Activated CD8-positive, alpha-beta memory T cell treated with anti-CD3 and anti-CD28 coated beads, Interleukin-2, amount 10 ng/mL, durations not matched to agents 7 days and 5 days (primary cell): ENCODE measurements around the gene SIPA1. TPM values are rescaled to one million over a fixed set of nuclear protein-coding genes. Genes with fewer than 3 reads are reported as not detected.

Source experiments
- ATAC-seq: fragments of 150-1000 bp; cut with Tn5 transposase; one replicate; pipeline ENCODE4 v1.10.0; 2021; ENCODE audit warnings: moderate library complexity
- CTCF ChIA-PET: fragments of 350-600 bp; sonication (Branson Sonifier 250); formaldehyde crosslinking; loops from one replicate; lab custom pipeline; 2021; ENCODE audit warnings: antibody characterized with exemption; lab: Charles Lee
- DNase-seq: peaks from one replicate; pipeline ENCODE4 v3.0.0-alpha.2; 2020
- H3K27ac Mint-ChIP-seq: one replicate; pipeline ENCODE4 v1.8.0; 2021; ENCODE audit warnings: mild to moderate bottlenecking, mixed read lengths
- H3K27me3 Mint-ChIP-seq: one replicate; pipeline ENCODE4 v1.8.0; 2021; ENCODE audit warnings: mixed read lengths
- H3K36me3 Mint-ChIP-seq: one replicate; pipeline ENCODE4 v1.8.0; 2021; ENCODE audit warnings: mild to moderate bottlenecking, mixed read lengths
- H3K4me1 Mint-ChIP-seq: one replicate; pipeline ENCODE4 v1.8.0; 2021; ENCODE audit warnings: mixed read lengths
- H3K4me3 Mint-ChIP-seq: one replicate; pipeline ENCODE4 v1.8.0; 2021; ENCODE audit warnings: mild to moderate bottlenecking, moderate library complexity, mixed read lengths
- H3K9me3 Mint-ChIP-seq: one replicate; pipeline ENCODE4 v1.8.0; 2022; ENCODE audit warnings: low read depth, mixed read lengths
- total RNA-seq, 2 experiments: library from RNA; stranded (reverse); gene quantifications; one replicate each; pipeline ENCODE4 v1.2.3, GENCODE V29; 2021

Gene SIPA1
- total RNA-seq, 2 experiments from 2014 or later = 188 to 267 TPM

DNA sequence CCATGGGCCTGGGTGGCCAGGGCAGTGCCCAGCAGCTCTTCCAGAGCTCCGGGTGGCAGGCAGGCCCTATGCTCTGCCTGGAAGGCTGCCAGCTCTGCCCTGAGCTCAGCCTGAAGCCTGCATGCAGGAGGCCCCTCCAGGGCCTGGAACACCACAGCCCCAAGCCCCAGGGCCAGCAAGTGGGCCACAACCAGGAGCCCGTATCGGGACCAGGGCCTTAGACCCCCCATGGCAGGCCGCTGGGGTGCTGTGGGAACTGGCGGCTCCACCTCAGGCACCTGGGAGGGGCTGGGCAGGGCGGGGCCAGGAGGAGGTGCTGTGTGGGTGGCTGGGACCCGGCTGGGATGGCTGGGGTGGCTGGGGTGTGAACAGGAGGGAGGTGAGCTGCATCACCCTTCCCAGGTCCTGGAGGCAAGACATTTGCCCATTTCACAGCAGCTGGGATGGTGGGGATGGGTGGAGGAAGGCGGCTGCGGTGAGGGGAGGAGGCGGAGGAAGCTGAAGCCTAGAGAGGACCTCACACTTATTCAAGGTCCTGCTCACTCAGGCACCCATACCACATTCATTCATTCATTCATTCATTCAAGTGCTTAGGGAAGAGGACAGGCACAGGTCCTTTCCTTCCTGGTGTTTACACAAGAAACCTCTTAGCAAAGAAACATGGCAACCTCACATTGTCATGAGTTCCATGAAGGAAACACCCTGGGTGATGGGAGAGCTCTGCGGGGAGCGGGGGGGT, 42.2 kb upstream of the SIPA1 start, which contains the start of gene KCNK7:
Gene KCNK7 (minus strand): TSS at position 258 of the 739 bp plus-strand sequence. CDS start 28 bp downstream, at position 230.
- Mint-ChIP-seq H3K4me3 (no peak within 1 kb of the TSS), H3K27me3 (no peaks in the 10 kb centered on the region), H3K4me1 (peaks cover 16% of the 10 kb centered on the region), H3K9me3 (no peaks in the 10 kb centered on the region), H3K27ac (peak within 1 kb of the TSS; percentile 77), H3K36me3 (peaks cover 5% of the 10 kb centered on the region)
- no peak for DNase-seq
- peak; percentile 16 for ATAC-seq
- CTCF ChIA-PET = interaction anchor here (0.8 to 12.7 kb wide), 9 partner anchors 11 to 70 kb away, joined by 3 to 209 read pairs (median 11); partner anchors contain the start of genes EHBP1L1, FAM89B, SCYL1 and SIPA1

DNA sequence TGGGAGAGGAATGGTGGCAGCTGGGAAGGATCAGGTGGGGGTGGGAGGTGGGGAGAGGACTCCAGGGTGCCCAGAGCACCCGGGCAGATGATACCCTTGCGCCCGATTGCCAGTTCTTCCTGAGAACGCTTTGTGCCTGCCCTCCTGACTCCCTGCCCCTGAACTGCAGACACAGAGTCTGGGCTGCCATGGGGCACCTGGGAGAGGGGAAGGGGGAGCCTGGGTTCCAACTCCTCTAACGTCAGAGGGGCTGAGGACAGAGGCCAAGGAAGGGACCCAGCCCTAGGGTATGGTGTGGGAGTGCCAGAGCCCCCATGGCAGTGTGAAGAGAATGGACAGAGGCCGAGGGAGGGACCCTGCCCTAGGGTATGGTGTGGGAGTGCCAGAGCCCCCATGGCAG, 41.4 kb upstream of the SIPA1 start:
- Mint-ChIP-seq H3K9me3 (no peaks in the 10 kb centered on the region), H3K27ac (no peak overlapping the region), H3K27me3 (no peaks in the 10 kb centered on the region), H3K36me3 (peaks cover 2% of the 10 kb centered on the region), H3K4me1 (peaks cover 14% of the 10 kb centered on the region), H3K4me3 (no peak overlapping the region)
- ATAC-seq = no peak
- DNase-seq = no peak
- CTCF ChIA-PET = interaction anchor here (0.8 to 12.7 kb wide), 2 partner anchors 24 to 55 kb away, joined by 3 to 209 read pairs; partner anchors contain the start of gene FAM89B

GRCh38 chr11:65598258-65598699, 39.6 kb upstream of the SIPA1 start:
- Mint-ChIP-seq H3K4me3 (no peak overlapping the region), H3K9me3 (no peaks in the 10 kb centered on the region), H3K27me3 (no peaks in the 10 kb centered on the region), H3K27ac (no peak overlapping the region), H3K4me1 (peaks cover 14% of the 10 kb centered on the region), H3K36me3 (no peaks in the 10 kb centered on the region)
- CTCF ChIA-PET = interaction anchor here (1.6 to 2.3 kb wide), 3 partner anchors 10 to 58 kb away, joined by 3 to 9 read pairs (median 8); no protein-coding TSS in a partner anchor
- ATAC-seq = no peak
- no peak for DNase-seq

DNA sequence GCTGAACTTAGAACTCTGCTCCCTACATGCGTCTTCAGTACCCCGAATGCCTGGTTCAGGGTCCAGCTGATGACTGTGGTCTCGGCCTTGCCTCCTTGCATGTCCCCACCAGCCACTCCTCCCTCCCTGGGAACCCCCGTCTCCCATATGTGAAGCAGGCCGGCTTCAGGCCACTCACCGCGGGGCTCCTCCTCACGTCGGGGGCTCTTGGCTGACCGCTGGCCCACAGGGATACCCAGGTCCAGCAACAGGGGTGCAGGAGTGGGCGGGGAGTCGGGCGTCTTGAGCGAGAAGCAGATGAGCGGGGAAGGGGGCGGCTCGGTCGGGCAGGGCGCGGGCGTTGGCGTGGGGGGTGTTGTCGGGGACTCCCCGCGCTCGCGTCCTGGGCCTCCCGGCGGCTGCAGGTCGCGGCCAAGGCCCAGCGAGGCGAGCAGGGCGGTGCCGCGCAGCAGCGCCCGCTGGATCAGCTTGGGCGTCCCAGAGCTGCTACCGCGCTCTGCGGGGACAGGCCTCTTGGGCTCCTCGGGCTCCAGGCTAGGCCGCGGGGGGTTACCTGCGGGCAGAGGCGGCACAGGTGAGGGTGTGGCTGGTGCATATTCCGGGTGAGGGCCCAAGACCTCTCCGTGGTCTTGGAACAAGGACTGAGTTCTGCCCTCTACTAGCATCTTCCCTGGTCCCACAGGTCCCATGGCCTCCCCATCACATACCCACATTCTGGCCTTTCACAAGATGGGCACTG, 38.5 kb upstream of the SIPA1 start:
- H3K4me3 Mint-ChIP-seq = no peak overlapping the region
- CTCF ChIA-PET = interaction anchor here (1.6 to 2.3 kb wide), 2 partner anchors 24 to 59 kb away, joined by 3 to 8 read pairs; no protein-coding TSS in a partner anchor
- H3K27me3 Mint-ChIP-seq = no peaks in the 10 kb centered on the region
- no peaks in the 10 kb centered on the region for H3K9me3 Mint-ChIP-seq
- DNase-seq (no peak), ATAC-seq (no peak)
- no peak overlapping the region for H3K27ac Mint-ChIP-seq
- H3K36me3 Mint-ChIP-seq = peaks cover 3% of the 10 kb centered on the region
- peaks cover 11% of the 10 kb centered on the region for H3K4me1 Mint-ChIP-seq

DNA sequence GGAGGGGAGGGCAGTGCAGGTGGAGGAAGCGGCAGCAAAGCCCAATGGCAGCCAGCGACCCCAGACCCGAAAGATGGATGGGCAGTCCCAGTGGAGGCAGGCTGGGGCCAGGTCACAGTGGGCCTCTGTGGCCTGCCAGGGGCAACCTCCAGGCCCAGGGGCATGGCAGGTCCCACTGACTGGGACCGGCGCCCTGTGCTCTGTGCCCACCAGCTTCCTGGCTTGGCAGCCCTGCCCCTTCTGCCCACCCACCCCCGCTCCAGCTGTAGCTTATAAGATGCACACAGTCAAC, 38.0 kb upstream of the SIPA1 start:
- no peaks in the 10 kb centered on the region for H3K27me3 Mint-ChIP-seq
- DNase-seq = no peak

DNA sequence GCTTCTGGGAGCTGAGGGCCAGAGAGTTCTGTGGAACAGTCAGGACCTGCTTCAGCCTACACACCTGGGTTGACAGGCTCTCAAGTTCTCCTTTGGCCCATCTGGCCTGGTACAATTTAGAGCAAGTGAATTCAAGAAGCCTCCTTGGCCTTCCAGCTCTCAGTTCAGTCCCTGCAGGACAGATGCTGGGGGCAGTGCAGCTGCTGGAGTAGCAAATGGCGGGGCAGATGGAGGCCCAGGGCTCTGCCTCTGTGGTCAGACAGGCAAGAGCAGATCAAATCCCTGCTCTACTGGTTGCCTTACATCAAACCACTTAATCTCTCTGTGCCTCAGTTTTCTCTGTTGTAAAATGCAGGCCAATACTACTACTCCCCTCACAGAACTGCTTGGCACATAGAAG, 33.6 kb upstream of the SIPA1 start:
- peaks cover 5% of the 10 kb centered on the region for H3K4me1 Mint-ChIP-seq
- no peaks in the 10 kb centered on the region for H3K27me3 Mint-ChIP-seq
- H3K36me3 Mint-ChIP-seq = peaks cover 16% of the 10 kb centered on the region
- no peaks in the 10 kb centered on the region for H3K9me3 Mint-ChIP-seq
- ATAC-seq (no peak), DNase-seq (no peak)
- CTCF ChIA-PET = interaction anchor here (1.1 to 2.6 kb wide), 5 partner anchors 10 to 64 kb away, joined by 3 to 11 read pairs (median 6); no protein-coding TSS in a partner anchor
- no peak overlapping the region for H3K27ac Mint-ChIP-seq
- no peak overlapping the region for H3K4me3 Mint-ChIP-seq

More for the DNA sequence above, 38.0 kb upstream of the SIPA1 start:
- Mint-ChIP-seq H3K27ac (no peak overlapping the region), H3K4me3 (no peak overlapping the region), H3K4me1 (peaks cover 10% of the 10 kb centered on the region), H3K36me3 (peaks cover 3% of the 10 kb centered on the region), H3K9me3 (no peaks in the 10 kb centered on the region)
- CTCF ChIA-PET = no interaction called here
- no peak for ATAC-seq

DNA sequence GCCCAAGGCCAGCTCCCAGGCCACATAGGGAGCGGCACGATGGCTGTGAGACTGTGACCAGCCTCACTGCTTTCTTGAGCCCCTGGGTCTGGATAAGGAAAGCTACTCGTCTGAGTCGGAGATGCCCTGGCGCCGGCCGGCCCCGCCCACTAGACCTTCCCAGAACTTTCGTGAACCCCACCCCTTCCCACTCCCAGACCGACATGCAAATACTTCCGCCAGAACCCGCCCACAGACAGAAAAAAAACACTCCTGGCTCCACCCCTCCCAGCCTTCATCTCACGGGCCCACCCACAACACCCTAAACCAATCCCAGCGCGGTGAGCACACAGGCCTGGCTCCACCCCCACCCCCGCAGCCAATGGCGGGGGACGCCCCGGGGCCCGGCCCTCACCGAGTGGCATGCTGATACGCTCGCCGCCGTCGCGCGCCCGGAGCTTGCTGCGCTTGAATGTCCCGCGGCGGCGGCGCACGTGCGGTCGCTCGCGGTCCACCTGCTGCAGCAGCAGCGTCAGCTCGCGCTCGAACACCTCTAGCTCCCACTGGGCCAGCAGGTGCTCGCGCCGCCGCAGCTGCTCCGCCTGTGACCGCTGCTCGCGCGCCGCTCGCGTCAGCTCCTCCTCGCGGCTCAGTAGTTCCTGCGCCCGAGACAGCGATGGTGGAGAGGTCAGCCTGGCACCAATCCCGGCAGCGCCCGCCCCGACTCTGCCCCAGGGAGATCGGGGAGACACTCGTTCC, 30.9 kb upstream of the SIPA1 start:
- H3K27me3 Mint-ChIP-seq = no peaks in the 10 kb centered on the region
- peaks cover 21% of the 10 kb centered on the region for H3K36me3 Mint-ChIP-seq
- H3K9me3 Mint-ChIP-seq = no peaks in the 10 kb centered on the region
- no peak overlapping the region for H3K27ac Mint-ChIP-seq
- ATAC-seq (no peak), DNase-seq (no peak)
- CTCF ChIA-PET = interaction anchor here (0.5 to 4.5 kb wide), 5 partner anchors 10 to 66 kb away, joined by 3 to 15 read pairs (median 10); no protein-coding TSS in a partner anchor
- no peak overlapping the region for H3K4me3 Mint-ChIP-seq
- H3K4me1 Mint-ChIP-seq = peaks cover 27% of the 10 kb centered on the region

DNA sequence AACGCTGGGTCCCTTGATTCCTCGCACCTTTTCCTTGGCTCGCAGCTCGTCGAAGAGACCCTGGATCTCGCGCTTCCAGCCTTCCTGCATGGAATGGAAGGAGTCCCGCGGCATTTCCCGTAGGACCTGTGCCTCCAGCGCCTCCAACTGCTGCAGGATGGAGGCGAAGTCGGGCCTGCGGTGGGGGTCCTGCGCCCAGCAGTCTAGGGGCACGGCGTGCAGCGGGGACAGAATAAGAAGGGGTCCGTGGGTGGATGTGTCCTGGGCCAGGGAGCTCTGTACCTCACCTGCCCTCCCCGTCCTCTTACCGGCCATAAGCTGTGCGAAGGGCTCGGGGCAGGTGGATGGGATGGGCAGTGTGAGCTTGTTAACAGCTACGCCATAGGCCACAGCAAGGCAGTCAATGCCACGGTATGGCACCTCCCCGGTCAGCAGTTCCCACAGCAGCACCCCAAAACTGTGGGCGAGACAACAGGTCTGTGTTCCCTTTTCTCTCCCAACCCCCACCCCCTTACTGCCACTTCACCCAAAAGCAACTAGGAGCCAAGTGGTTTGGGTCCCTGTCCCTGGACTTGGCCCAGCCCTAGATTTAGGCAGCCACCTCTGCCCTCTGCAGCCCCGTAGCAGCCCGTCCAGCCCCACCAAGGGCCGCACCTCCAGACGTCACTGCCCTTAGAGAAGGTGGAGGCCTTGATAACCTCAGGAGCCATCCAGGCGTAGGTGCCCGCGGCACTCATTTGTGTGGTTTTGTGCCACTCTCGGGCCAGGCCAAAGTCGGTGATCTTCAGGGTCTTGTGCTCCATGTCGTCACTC, 30.1 kb upstream of the SIPA1 start:
- H3K27ac Mint-ChIP-seq = no peak overlapping the region
- no peak overlapping the region for H3K4me3 Mint-ChIP-seq
- CTCF ChIA-PET = interaction anchor here (2.2 to 4.5 kb wide), 3 partner anchors 14 to 67 kb away, joined by 10 to 15 read pairs (median 13); no protein-coding TSS in a partner anchor

GRCh38 chr11:65609229-65609628, 28.7 kb upstream of the SIPA1 start:
- DNase-seq (no peak), ATAC-seq (no peak)
- H3K4me1 Mint-ChIP-seq = peaks cover 40% of the 10 kb centered on the region
- H3K4me3 Mint-ChIP-seq = no peak overlapping the region
- H3K27ac Mint-ChIP-seq = peak overlapping the region; percentile 33
- CTCF ChIA-PET = interaction anchor here (1.0 to 4.5 kb wide), 5 partner anchors 16 to 102 kb away, joined by 3 to 20 read pairs (median 13); partner anchors contain the start of gene FAM89B
- no peaks in the 10 kb centered on the region for H3K27me3 Mint-ChIP-seq
- no peaks in the 10 kb centered on the region for H3K9me3 Mint-ChIP-seq
- peaks cover 21% of the 10 kb centered on the region for H3K36me3 Mint-ChIP-seq

More for the DNA sequence above, 30.1 kb upstream of the SIPA1 start:
- DNase-seq = no peak
- peaks cover 24% of the 10 kb centered on the region for H3K36me3 Mint-ChIP-seq
- no peaks in the 10 kb centered on the region for H3K9me3 Mint-ChIP-seq
- H3K4me1 Mint-ChIP-seq = peaks cover 35% of the 10 kb centered on the region
- no peak for ATAC-seq
- H3K27me3 Mint-ChIP-seq = no peaks in the 10 kb centered on the region

DNA sequence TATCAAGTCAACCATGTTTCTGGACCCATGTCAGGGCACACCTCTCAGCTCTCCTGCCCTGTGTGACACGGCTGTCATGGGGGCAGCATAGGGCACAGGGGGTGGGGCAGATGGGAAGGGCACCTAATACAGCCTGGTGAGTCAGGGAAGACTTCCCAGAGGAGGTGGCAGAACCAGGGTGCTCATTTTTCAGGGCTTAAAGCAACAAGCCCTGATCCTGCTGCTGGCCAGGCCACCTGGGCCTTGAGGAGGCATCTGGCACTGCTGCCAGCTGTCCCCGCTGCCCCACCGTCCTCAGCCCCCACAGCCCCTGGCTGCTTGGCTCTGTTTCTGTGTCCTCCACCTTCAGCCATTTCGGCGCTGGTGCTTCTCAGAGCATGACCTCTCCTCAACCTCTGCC, 28.2 kb upstream of the SIPA1 start:
- CTCF ChIA-PET = interaction anchor here (1.1 to 4.5 kb wide), 4 partner anchors 14 to 69 kb away, joined by 3 to 20 read pairs (median 9); partner anchors contain the start of genes FAM89B and KCNK7
- Mint-ChIP-seq H3K27ac (peak overlapping the region; percentile 33), H3K27me3 (no peaks in the 10 kb centered on the region), H3K9me3 (no peaks in the 10 kb centered on the region), H3K4me1 (peaks cover 40% of the 10 kb centered on the region), H3K36me3 (peaks cover 21% of the 10 kb centered on the region), H3K4me3 (no peak overlapping the region)
- DNase-seq = no peak
- no peak for ATAC-seq

GRCh38 chr11:65610404-65610803, 27.5 kb upstream of the SIPA1 start:
- DNase-seq (no peak), ATAC-seq (no peak)
- H3K4me1 Mint-ChIP-seq = peaks cover 40% of the 10 kb centered on the region
- peaks cover 21% of the 10 kb centered on the region for H3K36me3 Mint-ChIP-seq
- H3K4me3 Mint-ChIP-seq = no peak overlapping the region
- H3K9me3 Mint-ChIP-seq = no peaks in the 10 kb centered on the region
- peak overlapping the region; percentile 20 for H3K27ac Mint-ChIP-seq
- CTCF ChIA-PET = interaction anchor here (0.8 to 4.5 kb wide), 6 partner anchors 15 to 70 kb away, joined by 3 to 20 read pairs (median 3); partner anchors contain the start of genes FAM89B and KCNK7
- no peaks in the 10 kb centered on the region for H3K27me3 Mint-ChIP-seq
